CD4-positive, alpha-beta T cell (primary cell): ENCODE data around the gene SRP9. TPM values are rescaled to one million over a fixed set of nuclear protein-coding genes. Genes with fewer than 3 reads are reported as not detected.
A peak's percentile ranks its signal among the peaks of the same experiment; 100 is the strongest.
"Not testable (repeated sequence)": the region's sequence is repeated elsewhere in the genome, so short reads cannot be mapped to it uniquely, and the experiment has no call there.

Experiments
- ATAC-seq: fragments of 200-7000 bp; cut with Tn5 transposase; one replicate; pipeline ENCODE4 v1.10.0; 2022; ENCODE audit warnings: mild to moderate bottlenecking; ENCODE audit not compliant: poor library complexity
- CTCF ChIA-PET: fragments of 350-600 bp; sonication (Branson Sonifier 250); formaldehyde crosslinking; loops from one replicate; lab custom pipeline; 2021; ENCODE audit warnings: antibody characterized with exemption, inconsistent platforms; lab: Charles Lee
- POLR2A ChIA-PET: fragments of 350-600 bp; sonication (Branson Sonifier 250); formaldehyde crosslinking; loops from one replicate; lab custom pipeline; 2021; ENCODE audit warnings: antibody characterized with exemption, inconsistent platforms; lab: Charles Lee
- DNase-seq, 14 experiments: peaks; one replicate each; pipeline ENCODE4 v3.0.0-alpha.2; 2013 to 2020; ENCODE audit warnings: mixed read lengths in 2 of 14
- H3K27ac ChIP-seq, 2 donors: one replicate each; pipeline versions ENCODE4 v1.5.1 to v1.7.0; 2013; ENCODE audit warnings: low read length in 2 of 2, low read depth in 1 of 2, mild to moderate bottlenecking in 1 of 2
- H3K27me3 ChIP-seq, 2 experiments: 1 replicate in 1 of 2; 2 replicates in 1 of 2; pipeline versions ENCODE4 v1.6.1 to v1.7.0; 2013; ENCODE audit warnings: low read length in 2 of 2, control low read depth in 1 of 2, mild to moderate bottlenecking in 1 of 2, moderate library complexity in 1 of 2; ENCODE audit not compliant: insufficient read depth in 2 of 2, control insufficient read depth in 1 of 2
- H3K36me3 ChIP-seq: one replicate; pipeline ENCODE4 v1.6.1; 2013; ENCODE audit warnings: low read length, control low read depth; ENCODE audit not compliant: insufficient read depth
- H3K4me1 ChIP-seq: one replicate; pipeline ENCODE4 v1.6.1; 2013; ENCODE audit warnings: low read length, control low read depth; ENCODE audit not compliant: insufficient read depth
- H3K4me3 ChIP-seq: one replicate; pipeline ENCODE4 v1.5.1; 2013; ENCODE audit warnings: mild to moderate bottlenecking, low read length, moderate library complexity
- H3K9me3 ChIP-seq, 2 experiments: 1 replicate in 1 of 2; 2 replicates in 1 of 2; pipeline versions ENCODE4 v1.6.1 to v1.7.0; 2013; ENCODE audit warnings: low read length in 2 of 2, mild to moderate bottlenecking in 2 of 2, control low read depth in 1 of 2, moderate library complexity in 1 of 2; ENCODE audit not compliant: control insufficient read depth in 1 of 2, insufficient read depth in 1 of 2
- H3K27ac Mint-ChIP-seq: one replicate; pipeline ENCODE4 v1.8.0; 2020; ENCODE audit warnings: mixed read lengths
- H3K27me3 Mint-ChIP-seq: one replicate; pipeline ENCODE4 v1.8.0; 2021; ENCODE audit warnings: mixed read lengths
- H3K36me3 Mint-ChIP-seq: one replicate; pipeline ENCODE4 v1.8.0; 2021; ENCODE audit warnings: low read depth, mixed read lengths
- H3K4me1 Mint-ChIP-seq: one replicate; pipeline ENCODE4 v1.8.0; 2021; ENCODE audit warnings: low read depth, mixed read lengths
- H3K4me3 Mint-ChIP-seq: one replicate; pipeline ENCODE4 v1.8.0; 2020; ENCODE audit warnings: mild to moderate bottlenecking, mixed read lengths
- H3K9me3 Mint-ChIP-seq: one replicate; pipeline ENCODE4 v1.8.0; 2020; ENCODE audit warnings: mixed read lengths
- intact Hi-C, 2 experiments: fragments of 100-400 bp; cut with DNase I in 1 of 2; cut with micrococcal nuclease in 1 of 2; formaldehyde crosslinking; loops; one replicate each; pipeline versions ENCODE4 v1.15.1 to v1.9.0; 2023 to 2025; cut with DNase I, micrococcal nuclease
- total RNA-seq, 174 experiments: library from RNA in 2 of 174; stranded (reverse) in 2 of 174; gene quantifications; one replicate each; pipeline ENCODE4 v1.2.3 and lab custom pipeline; 2021 to 2026
- TF ChIP-seq, protein P1 (sequence below): fragments of 200-600 bp; IDR thresholded peaks from one replicate; pipeline ENCODE4 v1.8.0; 2022; ENCODE audit warnings: antibody characterized with exemption, mild to moderate bottlenecking

The SRP9 gene
- total RNA-seq, 2 experiments from 2014 or later: 63.7 to 69.8 TPM

DNA sequence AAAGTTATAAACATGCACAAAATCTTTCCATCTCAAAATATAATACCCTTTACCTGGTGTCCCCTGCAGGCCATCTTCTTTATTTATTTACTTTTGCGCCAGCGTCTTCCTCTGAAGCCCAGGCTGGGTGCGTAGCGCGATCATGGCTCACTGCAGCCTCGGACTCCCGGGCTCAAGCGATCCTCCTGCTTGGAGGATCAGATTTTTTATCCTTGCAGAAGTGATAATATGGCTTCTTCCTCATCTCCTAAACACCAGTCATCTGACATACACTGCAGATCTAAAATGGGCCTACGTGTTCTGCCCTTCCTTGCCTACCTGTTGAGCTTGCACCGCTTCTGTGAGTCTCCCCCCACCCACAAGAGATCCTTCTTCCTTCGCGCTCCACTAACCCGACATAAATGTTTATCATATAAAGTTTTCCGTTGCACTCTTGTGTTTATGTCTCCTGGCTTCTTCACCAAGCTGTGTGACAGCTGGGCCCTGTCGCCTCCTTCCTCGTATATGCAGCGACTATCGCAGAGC lies 506 bp upstream of the SRP9 start:
- Histone ChIP-seq H3K36me3 (peaks cover 10% of the 10 kb centered on the region), H3K9me3 (no peaks in the 10 kb centered on the region), H3K4me3 (peak overlapping the region; percentile 68), H3K27ac (peak overlapping the region; percentile 95 to 97), H3K27me3 (no peaks in the 10 kb centered on the region), H3K4me1 (peaks cover 37% of the 10 kb centered on the region)
- POLR2A ChIA-PET: interaction anchor here (0.5 to 4.4 kb wide), 68 partner anchors 8 to 1931 kb away, joined by 3 to 98 read pairs (median 5); partner anchors contain the start of genes COQ8A, ENAH, EPHX1 and H3-3A
- Mint-ChIP-seq H3K27ac (no peak overlapping the region), H3K36me3 (peaks cover 14% of the 10 kb centered on the region), H3K27me3 (no peaks in the 10 kb centered on the region), H3K4me3 (no peak overlapping the region), H3K4me1 (peaks cover 9% of the 10 kb centered on the region), H3K9me3 (no peaks in the 10 kb centered on the region)
- intact Hi-C loops: loop anchor here (1.0 to 10.0 kb wide), 12 partner anchors 90 to 350 kb away; partner anchors contain the start of genes H3-3A (in 1 of the 2), LBR (in 1 of the 2), PYCR2 (in 1 of the 2) and SDE2 (in 1 of the 2)
- peak in 1 of 14 experiments; percentile 15 for DNase-seq
- ATAC-seq: peak; percentile 19
- CTCF ChIA-PET: interaction anchor here (0.6 to 2.4 kb wide), 26 partner anchors 10 to 349 kb away, joined by 3 to 20 read pairs (median 5); partner anchors contain the start of genes LBR, PYCR2, SDE2 and TMEM63A
- TF ChIP-seq, protein P1, sequence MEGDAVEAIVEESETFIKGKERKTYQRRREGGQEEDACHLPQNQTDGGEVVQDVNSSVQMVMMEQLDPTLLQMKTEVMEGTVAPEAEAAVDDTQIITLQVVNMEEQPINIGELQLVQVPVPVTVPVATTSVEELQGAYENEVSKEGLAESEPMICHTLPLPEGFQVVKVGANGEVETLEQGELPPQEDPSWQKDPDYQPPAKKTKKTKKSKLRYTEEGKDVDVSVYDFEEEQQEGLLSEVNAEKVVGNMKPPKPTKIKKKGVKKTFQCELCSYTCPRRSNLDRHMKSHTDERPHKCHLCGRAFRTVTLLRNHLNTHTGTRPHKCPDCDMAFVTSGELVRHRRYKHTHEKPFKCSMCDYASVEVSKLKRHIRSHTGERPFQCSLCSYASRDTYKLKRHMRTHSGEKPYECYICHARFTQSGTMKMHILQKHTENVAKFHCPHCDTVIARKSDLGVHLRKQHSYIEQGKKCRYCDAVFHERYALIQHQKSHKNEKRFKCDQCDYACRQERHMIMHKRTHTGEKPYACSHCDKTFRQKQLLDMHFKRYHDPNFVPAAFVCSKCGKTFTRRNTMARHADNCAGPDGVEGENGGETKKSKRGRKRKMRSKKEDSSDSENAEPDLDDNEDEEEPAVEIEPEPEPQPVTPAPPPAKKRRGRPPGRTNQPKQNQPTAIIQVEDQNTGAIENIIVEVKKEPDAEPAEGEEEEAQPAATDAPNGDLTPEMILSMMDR: no peak

DNA sequence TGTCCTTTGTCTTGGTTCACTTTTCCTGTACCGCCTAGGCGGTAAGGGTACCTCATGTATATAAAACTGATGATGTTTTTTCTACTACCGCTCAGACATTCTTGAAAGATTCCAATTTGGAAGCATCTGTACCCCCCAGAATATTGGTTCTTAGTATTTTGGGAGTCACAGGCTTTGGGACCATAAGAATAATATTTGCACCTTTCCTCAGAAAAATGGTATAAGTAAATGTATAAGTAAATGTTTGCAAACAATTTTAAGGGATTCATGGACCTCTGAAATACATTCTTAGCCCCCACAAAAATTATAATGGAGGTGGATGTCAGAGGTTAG lies 677 bp downstream of the SRP9 start:
- POLR2A ChIA-PET: interaction anchor here (0.7 to 4.4 kb wide), 56 partner anchors 8 to 1161 kb away, joined by 3 to 98 read pairs (median 6); partner anchors contain the start of genes COQ8A, ENAH, EPHX1 and H3-3A
- Histone ChIP-seq H3K36me3 (peaks cover 20% of the 10 kb centered on the region), H3K4me1 (peaks cover 43% of the 10 kb centered on the region)

GRCh38 chr1:225779165-225779564 lies 1.5 kb downstream of the SRP9 start:
- H3K27me3 ChIP-seq, H3K9me3 Mint-ChIP-seq, H3K27ac Mint-ChIP-seq, H3K27me3 Mint-ChIP-seq, ATAC-seq, H3K9me3 ChIP-seq, H3K4me3 Mint-ChIP-seq: not testable (repeated sequence)
- Mint-ChIP-seq H3K4me1 (peaks cover 27% of the 10 kb centered on the region), H3K36me3 (peaks cover 35% of the 10 kb centered on the region)
- peaks cover 28% of the 10 kb centered on the region for H3K36me3 ChIP-seq
- peak overlapping the region; percentile 68 for H3K4me3 ChIP-seq
- intact Hi-C loops: loop anchor here (5.0 to 10.0 kb wide), 9 partner anchors 88 to 352 kb away; partner anchors contain the start of genes H3-3A (in 1 of the 2), LBR (in 1 of the 2) and SDE2 (in 1 of the 2)
- peaks cover 43% of the 10 kb centered on the region for H3K4me1 ChIP-seq
- ChIA-PET CTCF (interaction anchor here (2.1 to 2.4 kb wide), 2 partner anchors 8 to 145 kb away, joined by 9 to 19 read pairs; partner anchors contain the start of gene PYCR2), POLR2A (interaction anchor here (0.7 to 4.4 kb wide), 15 partner anchors 9 to 629 kb away, joined by 3 to 98 read pairs (median 16); partner anchors contain the start of genes EPHX1, PARP1, PYCR2 and TMEM63A)
- H3K27ac ChIP-seq: peak overlapping the region; percentile 95 to 97
- peak in 2 of 14 experiments; percentile 13 to 19 for DNase-seq

More for the DNA sequence above, 677 bp downstream of the SRP9 start:
- CTCF ChIA-PET: interaction anchor here (1.1 to 2.4 kb wide), 15 partner anchors 9 to 350 kb away, joined by 3 to 20 read pairs (median 5); partner anchors contain the start of genes EPHX1, LBR, PYCR2 and SDE2
- DNase-seq (no peak), ATAC-seq (no peak)
- H3K36me3 Mint-ChIP-seq: peaks cover 26% of the 10 kb centered on the region
- H3K4me3 ChIP-seq: peak overlapping the region; percentile 68
- H3K4me1 Mint-ChIP-seq: peaks cover 19% of the 10 kb centered on the region
- H3K4me3 Mint-ChIP-seq: no peak overlapping the region
- TF ChIP-seq, protein P1: no peak
- H3K9me3 Mint-ChIP-seq: no peaks in the 10 kb centered on the region
- no peak overlapping the region for H3K27ac Mint-ChIP-seq
- no peaks in the 10 kb centered on the region for H3K9me3 ChIP-seq
- no peaks in the 10 kb centered on the region for H3K27me3 ChIP-seq
- peak overlapping the region; percentile 95 to 97 for H3K27ac ChIP-seq
- H3K27me3 Mint-ChIP-seq: no peaks in the 10 kb centered on the region
- intact Hi-C loops: loop anchor here (5.0 to 10.0 kb wide), 9 partner anchors 89 to 351 kb away; partner anchors contain the start of genes H3-3A (in 1 of the 2), LBR (in 1 of the 2) and SDE2 (in 1 of the 2)
